ENCODE results near the gene ENOX1.

ENOX1 gene

GRCh38 chr13:43374621-43375020 is 412.2 kb downstream of the ENOX1 start:
- Histone ChIP-seq H3K27ac (ENCODE audit: low read length) (no peak overlapping the region), H3K4me1 (ENCODE audit: low read length) (peaks cover 24% of the 10 kb centered on the region)
- TF ChIP-seq CTCF (IDR thresholded peaks at IDR 0.05; ENCODE audit: low read depth, low read length) (no peak), EZH2phosphoT487 (IDR thresholded peaks at IDR 0.05; ENCODE audit: low read depth) (no peak)

DNA sequence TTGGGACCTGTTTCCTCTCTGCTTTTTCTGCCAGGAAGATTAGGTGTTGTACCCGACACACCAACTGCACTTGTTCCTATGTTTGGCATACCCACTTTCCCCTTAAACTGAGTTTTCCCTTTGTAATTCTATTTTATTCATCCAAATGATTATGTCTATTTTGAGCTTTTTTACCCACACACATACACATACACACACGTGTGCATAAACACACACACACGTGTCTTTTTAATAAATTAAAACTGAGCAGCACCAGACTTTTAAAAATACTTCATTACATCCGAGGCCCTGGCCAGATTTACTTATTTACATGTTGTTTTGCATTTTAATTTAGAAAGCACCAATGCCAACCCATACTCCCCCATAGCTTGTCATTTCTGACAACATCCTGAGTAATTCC is 413.4 kb downstream of the ENOX1 start:
- no peaks in the 10 kb centered on the region for H3K27me3 ChIP-seq (ENCODE audit: low read depth, low read length)

More at GRCh38 chr13:43374621-43375020, 412.2 kb downstream of the ENOX1 start:
- Histone ChIP-seq H3K9me3 (ENCODE audit: insufficient read depth, low read length) (peaks cover 3% of the 10 kb centered on the region; the same call in 1 of the 2 replicates), H3K36me3 (replicated peaks; ENCODE audit: low read depth, low read length) (no peaks in the 10 kb centered on the region), H3K9ac (ENCODE audit: low read length) (no peak overlapping the region), H3K4me2 (ENCODE audit: low read length) (peak overlapping the region; percentile 48), H3K79me2 (ENCODE audit: low read length) (no peaks in the 10 kb centered on the region), H4K20me1 (ENCODE audit: insufficient read depth, low read length) (no peaks in the 10 kb centered on the region), H3K27me3 (ENCODE audit: low read depth, low read length) (no peaks in the 10 kb centered on the region), H3K4me3 (ENCODE audit: low read length) (no peak overlapping the region), H2AFZ (ENCODE audit: low read depth, low read length) (0 out of 2 replicates have a peak overlapping the region, but pooled peaks have one; percentile 47)

DNA sequence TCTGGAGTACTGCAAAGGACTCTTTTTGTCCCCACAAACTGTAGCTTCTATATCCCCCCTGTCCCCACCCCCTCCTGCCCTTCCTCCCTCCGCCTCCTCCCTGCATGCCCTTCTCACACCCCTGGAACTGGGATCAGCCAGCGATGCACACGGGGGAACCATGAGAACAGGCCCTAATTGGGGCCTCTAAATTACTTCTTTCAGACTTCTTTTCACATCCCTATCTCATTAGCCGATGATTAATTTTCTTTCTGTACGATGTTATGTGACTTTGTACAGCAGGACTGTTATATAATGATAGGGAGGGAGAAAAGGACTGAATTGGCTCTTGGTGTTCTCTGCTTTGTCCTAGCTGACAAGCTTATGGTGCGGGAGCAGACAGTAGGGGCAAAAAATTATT is 415.9 kb downstream of the ENOX1 start:
- Histone ChIP-seq H4K20me1 (ENCODE audit: insufficient read depth, low read length) (no peaks in the 10 kb centered on the region), H3K4me2 (ENCODE audit: low read length) (no peak overlapping the region), H3K27ac (ENCODE audit: low read length) (no peak overlapping the region), H3K36me3 (replicated peaks; ENCODE audit: low read depth, low read length) (no peaks in the 10 kb centered on the region), H2AFZ (ENCODE audit: low read depth, low read length) (no peak overlapping the region), H3K9ac (ENCODE audit: low read length) (no peak overlapping the region), H3K79me2 (ENCODE audit: low read length) (no peaks in the 10 kb centered on the region), H3K4me1 (ENCODE audit: low read length) (peaks cover 37% of the 10 kb centered on the region), H3K27me3 (ENCODE audit: low read depth, low read length) (no peaks in the 10 kb centered on the region), H3K9me3 (ENCODE audit: insufficient read depth, low read length) (no peaks in the 10 kb centered on the region), H3K4me3 (ENCODE audit: low read length) (no peak overlapping the region)
- TF ChIP-seq CTCF (IDR thresholded peaks at IDR 0.05; ENCODE audit: low read depth, low read length) = no peak
- TF ChIP-seq EZH2phosphoT487 (IDR thresholded peaks at IDR 0.05; ENCODE audit: low read depth) = no peak

More for the DNA sequence above, 413.4 kb downstream of the ENOX1 start:
- Histone ChIP-seq H3K4me3 (ENCODE audit: low read length) (no peak overlapping the region), H3K9ac (ENCODE audit: low read length) (no peak overlapping the region), H2AFZ (ENCODE audit: low read depth, low read length) (no peak overlapping the region), H3K27ac (ENCODE audit: low read length) (no peak overlapping the region), H3K4me2 (ENCODE audit: low read length) (no peak overlapping the region), H3K4me1 (ENCODE audit: low read length) (peaks cover 31% of the 10 kb centered on the region), H3K9me3 (ENCODE audit: insufficient read depth, low read length) (no peaks in the 10 kb centered on the region), H4K20me1 (ENCODE audit: insufficient read depth, low read length) (no peaks in the 10 kb centered on the region), H3K36me3 (replicated peaks; ENCODE audit: low read depth, low read length) (no peaks in the 10 kb centered on the region), H3K79me2 (ENCODE audit: low read length) (no peaks in the 10 kb centered on the region)
- TF ChIP-seq EZH2phosphoT487 (IDR thresholded peaks at IDR 0.05; ENCODE audit: low read depth) (no peak), CTCF (IDR thresholded peaks at IDR 0.05; ENCODE audit: low read depth, low read length) (no peak)

DNA sequence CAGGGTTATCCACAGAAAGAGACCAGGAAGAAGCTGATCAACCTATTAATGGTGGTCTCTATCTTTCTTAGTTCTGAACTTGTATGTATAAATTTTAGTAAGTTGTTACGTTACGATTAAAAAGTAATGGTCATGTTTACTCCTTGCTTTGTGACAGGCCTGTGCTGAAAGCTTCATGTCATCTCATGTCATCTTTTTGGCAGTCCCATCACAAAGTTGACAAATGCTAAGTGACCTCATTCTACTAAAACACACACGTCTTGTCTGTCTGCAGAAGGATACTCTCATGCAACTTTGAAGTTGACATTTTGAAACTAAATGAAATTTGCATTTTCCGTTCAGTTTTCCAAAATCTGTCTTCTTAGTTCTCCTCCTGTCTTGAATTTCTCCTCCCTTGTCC is 417.5 kb downstream of the ENOX1 start:
- Histone ChIP-seq H2AFZ (ENCODE audit: low read depth, low read length) (no peak overlapping the region), H3K4me2 (ENCODE audit: low read length) (no peak overlapping the region), H3K27ac (ENCODE audit: low read length) (no peak overlapping the region), H3K27me3 (ENCODE audit: low read depth, low read length) (no peaks in the 10 kb centered on the region), H4K20me1 (ENCODE audit: insufficient read depth, low read length) (no peaks in the 10 kb centered on the region), H3K36me3 (replicated peaks; ENCODE audit: low read depth, low read length) (no peaks in the 10 kb centered on the region), H3K4me1 (ENCODE audit: low read length) (peaks cover 22% of the 10 kb centered on the region), H3K79me2 (ENCODE audit: low read length) (no peaks in the 10 kb centered on the region), H3K4me3 (ENCODE audit: low read length) (no peak overlapping the region), H3K9me3 (ENCODE audit: insufficient read depth, low read length) (no peaks in the 10 kb centered on the region), H3K9ac (ENCODE audit: low read length) (no peak overlapping the region)
- TF ChIP-seq EZH2phosphoT487 (IDR thresholded peaks at IDR 0.05; ENCODE audit: low read depth) = no peak
- no peak for TF ChIP-seq CTCF (IDR thresholded peaks at IDR 0.05; ENCODE audit: low read depth, low read length)
